NCI-H460 (cell line): ENCODE data around the gene SMG6. TPM values are rescaled to one million over a fixed set of nuclear protein-coding genes. Genes with fewer than 3 reads are reported as not detected.
A peak's percentile ranks its signal among the peaks of the same experiment; 100 is the strongest.

Source experiments
- DNase-seq: peaks from one replicate; pipeline ENCODE4 v3.0.0-alpha.2; 2016; ENCODE audit warnings: low read depth; ENCODE audit errors: extremely low read depth
- total RNA-seq: library from RNA; depleted of rRNA; stranded (reverse); fragments of >200 nt; shearing (Covaris generic); gene quantifications from 2 replicates; pipeline ENCODE4 v1.2.3, GENCODE V29; 2014

SMG6 gene
- total RNA-seq, 1 experiment from 2014 or later: 7.2 TPM

DNA sequence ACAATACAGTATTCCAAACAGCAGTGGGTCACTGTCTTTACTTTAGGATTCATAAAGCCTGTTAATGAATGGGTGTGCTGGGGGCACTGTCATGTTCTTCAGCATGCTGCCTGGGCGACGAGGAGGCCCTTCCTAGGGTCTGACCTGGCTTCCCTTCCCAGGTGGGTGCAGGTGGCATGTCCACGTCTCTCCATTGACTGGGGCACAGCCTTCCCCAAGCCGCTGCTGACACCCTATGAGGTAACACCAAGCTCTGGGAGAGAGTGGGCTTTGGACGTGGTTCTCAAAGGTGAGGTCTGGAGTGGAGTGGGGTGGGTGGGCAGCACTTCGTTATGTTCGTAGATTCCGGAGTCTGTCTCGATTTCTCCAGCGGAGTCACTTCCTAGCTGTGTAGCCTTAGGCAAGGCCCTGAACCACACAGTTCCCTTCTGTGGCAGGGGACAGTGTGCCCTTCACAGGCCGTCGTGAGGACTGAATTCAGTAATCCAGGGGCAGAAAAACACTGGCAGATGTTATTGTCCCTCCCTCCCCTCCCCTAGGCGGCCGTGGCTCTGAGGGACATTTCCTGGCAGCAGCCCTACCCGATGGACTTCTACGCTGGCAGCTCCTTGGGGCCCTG is 262.5 kb downstream of the SMG6 start:
- no peak for DNase-seq

DNA sequence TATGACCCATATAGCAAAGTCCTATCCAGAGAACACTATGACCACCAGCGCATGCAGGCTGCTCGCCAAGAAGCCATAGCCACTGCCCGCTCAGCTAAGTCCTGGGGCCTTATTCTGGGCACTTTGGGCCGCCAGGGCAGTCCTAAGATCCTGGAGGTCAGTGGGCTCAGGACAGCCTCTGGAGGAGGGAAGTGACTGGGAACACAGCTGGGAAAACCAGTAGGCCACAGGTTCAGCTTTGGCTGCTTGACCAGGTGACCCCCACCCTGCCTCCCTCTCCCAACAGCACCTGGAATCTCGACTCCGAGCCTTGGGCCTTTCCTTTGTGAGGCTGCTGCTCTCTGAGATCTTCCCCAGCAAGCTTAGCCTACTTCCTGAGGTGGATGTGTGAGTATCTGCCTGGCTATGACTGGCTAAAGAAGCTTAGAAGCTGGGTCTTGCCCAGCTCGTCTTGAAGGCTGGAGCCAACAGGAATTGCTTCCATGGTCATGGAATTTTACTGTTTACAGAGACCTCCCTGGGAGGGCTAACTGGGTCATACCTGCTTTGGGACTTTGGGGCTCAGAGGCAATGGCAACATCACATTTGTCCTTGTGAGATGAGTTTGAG is 263.3 kb downstream of the SMG6 start:
- no peak for DNase-seq

DNA sequence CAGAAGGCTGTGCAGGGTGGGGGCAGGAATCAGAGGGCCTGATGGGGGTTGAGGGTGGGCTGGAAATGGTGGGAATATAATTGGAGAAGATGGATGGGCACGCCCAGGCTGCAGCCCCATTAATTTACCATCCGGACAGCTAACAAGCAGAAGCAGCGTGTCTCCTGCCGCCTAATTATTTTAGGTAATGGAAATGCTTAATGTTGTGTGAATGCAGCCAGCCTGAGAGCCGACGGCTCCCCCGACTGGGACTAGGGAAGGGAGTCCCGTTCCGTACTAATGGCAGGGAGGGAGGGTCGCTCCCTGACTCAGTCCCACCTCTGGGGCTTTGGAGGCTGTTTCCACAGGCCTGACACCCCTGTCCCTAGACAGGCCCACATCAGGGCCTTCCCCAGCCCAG is 266.4 kb downstream of the SMG6 start:
- DNase-seq: no peak

GRCh38 chr17:2035541-2036488 is 267.8 kb downstream of the SMG6 start:
- DNase-seq: no peak

- DNase-seq: no peak
These were observed 268.6 kb downstream of the SMG6 start for GRCh38 chr17:2034806-2035540.

GRCh38 chr17:2034157-2034556 is 269.4 kb downstream of the SMG6 start:
- DNase-seq: no peak

- no peak for DNase-seq
These were observed 270.4 kb downstream of the SMG6 start for GRCh38 chr17:2033153-2033552.

GRCh38 chr17:2030779-2031163 is 272.8 kb downstream of the SMG6 start:
- no peak for DNase-seq

DNA sequence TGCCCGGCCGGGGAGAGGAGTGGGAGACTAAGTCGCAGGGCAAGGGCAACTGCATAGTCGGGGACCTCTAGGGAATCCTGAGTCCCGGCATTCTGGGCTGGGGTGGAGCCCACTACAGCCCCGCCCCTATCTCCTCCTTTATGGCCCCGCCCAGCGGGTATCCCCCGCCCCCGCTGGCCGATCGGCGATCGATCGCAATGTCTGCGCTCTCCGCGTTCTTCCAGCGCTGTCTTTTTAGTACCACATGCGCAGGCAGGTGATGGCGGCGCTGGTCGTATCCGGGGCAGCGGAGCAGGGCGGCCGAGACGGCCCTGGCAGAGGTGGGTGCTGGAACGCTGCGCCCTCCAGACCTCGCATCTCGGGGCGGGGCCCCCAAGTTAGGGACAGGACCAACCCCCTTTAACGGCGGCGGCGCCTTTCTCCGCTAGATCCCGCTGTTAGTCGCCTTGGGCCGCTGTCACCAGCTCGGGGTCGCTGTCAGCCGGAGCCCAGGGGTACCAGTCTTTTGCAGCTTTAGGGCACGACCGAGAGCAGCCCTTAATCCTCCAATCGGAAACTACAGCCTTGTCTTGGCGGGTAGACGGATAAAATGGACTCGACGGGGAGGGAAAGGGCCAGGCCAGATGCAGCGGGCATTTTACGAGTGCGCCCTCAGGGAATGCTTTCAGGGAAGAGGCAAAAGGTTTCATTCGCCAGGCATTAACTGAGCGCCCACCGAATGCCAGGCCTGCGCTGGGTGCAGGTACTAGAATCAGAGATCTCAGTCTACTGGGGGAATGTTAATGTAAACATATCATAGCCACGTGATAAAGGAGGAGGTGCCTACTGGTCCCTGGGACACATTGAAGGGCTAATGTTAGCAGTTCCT is 273.4 kb downstream of the SMG6 start, which contains the start of gene DPH1:
Gene DPH1, plus strand, starts transcription at position 243 of the 868 bp plus-strand sequence. Its CDS starts 17 bp downstream, at position 260.
- DNase-seq: peak; percentile 85

- DNase-seq: no peak
These were observed 274.8 kb downstream of the SMG6 start for GRCh38 chr17:2028737-2029136.

- no peak for DNase-seq
These were observed 275.4 kb downstream of the SMG6 start for GRCh38 chr17:2028234-2028614.

GRCh38 chr17:2027528-2028233 is 275.9 kb downstream of the SMG6 start:
- DNase-seq: no peak

DNA sequence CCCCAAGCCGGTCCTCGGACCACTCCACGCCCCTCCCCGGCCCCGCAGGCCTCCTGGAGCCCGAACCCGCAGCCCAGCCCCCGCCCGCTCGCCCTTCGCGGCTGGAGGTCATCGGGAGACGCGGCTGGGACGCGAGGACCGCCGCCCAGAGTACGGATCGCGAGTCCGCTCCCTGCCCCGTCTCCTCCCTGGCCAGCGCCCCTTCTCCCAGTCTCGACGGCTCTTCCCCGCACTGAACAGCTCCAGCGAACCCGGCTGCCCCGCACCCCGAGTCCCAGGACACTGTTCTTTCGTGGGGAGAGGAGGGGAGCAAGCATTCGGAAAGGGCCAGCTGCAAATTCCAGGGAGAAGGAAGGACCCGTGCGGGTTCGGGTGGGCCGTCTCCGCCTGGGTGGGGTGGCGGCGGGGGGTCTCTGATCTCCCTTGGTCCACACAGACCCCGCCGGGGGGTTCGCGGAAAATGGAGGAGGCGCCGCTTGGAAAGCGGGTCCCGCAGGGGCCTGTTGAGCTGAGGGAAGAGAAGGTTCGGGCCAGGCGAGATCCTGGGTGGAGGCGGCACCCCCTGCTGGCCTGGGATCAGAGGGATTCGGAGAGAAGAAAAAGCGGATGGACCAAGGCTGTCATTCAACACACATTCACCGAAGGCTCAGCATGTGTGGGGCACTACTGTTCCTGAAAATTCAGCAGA is 277.8 kb downstream of the SMG6 start:
- peak; percentile 61 for DNase-seq

DNA sequence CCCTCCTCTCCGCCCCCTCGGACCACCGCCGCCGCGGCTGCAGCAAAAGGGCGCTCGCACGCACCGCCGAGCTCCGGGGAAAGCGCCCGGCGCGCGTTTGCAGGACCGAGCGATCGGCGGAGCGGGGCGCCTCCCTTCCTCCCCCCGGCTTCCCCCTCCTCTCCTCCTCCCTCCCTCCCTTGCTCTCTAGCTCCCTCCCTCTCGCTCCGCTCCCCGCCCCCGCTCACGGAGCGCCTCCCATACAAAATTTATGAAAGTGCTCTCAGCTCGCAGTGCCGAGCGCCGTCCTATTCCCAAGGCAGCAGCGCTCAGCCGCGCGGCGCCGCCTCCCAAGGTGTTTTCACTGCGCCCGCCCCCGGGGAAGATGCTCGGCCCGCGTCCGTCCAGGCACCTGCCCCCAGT is 278.4 kb downstream of the SMG6 start, which contains the start of gene RTN4RL1:
Gene RTN4RL1, minus strand, starts transcription at position 115 of the 402 bp plus-strand sequence. CDS start 469 bp downstream, outside the sequence.
- DNase-seq: peak; percentile 41

DNA sequence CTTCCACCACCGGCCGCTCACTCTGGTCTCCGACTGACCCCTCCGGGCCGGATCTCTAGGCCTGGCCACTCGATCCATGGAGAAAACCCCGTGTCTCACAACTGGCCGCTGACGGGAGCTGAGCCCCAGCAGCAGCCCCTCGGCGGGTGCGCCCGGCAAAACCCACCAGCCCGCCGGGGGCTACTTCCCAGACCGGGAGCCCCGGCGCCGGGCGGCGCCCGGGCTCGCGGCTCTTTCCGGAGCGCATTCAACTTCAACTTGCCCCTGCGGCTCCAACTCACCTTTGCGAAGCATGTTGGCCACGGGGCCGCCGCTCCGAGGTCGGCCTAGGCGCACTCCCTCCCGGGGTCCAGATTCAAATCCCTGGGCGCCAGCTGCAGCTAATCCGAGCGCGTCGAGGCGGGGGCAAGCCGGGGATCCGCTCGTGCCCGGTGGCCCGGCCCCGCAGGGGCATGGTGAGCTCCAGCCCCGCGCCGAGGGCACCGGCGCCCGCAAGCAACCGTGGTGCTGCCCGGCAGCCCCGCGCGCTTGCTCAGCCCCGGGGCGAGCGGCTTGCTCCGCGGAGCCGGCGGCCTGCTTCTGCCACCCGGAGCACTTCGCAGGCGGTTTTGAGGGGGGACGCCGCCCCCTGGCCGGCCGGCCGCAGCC is 278.9 kb downstream of the SMG6 start:
- no peak for DNase-seq

GRCh38 chr17:2023692-2024571 is 279.7 kb downstream of the SMG6 start:
- no peak for DNase-seq

DNA sequence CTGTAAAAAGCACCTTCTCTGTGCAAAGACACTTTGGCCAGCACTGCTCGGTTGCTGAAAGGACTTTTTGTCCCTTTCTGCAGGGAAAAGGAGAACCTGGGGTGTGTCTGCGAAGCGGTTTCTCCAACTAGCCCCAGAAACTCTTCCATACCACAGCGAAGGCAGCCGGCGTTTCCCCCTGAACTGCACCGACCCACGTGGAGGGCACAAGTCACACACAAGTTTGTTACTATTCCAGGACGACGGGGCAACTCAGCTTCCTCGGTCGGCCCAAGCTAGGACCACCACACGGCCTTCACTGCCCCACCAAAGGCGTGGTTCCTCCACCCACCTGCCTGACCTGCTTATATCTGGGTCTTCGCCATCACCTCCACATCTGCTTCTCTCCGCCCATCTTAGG is 280.3 kb downstream of the SMG6 start:
- no peak for DNase-seq
